NCI-H460 (cell line): ENCODE results near the gene AKAP10. TPM values are rescaled to one million over a fixed set of nuclear protein-coding genes. Genes with fewer than 3 reads are reported as not detected.
"Not testable (repeated sequence)": the region's sequence is repeated elsewhere in the genome, so short reads cannot be mapped to it uniquely, and the experiment has no call there.

Experiments used
- DNase-seq: peaks from one replicate; pipeline ENCODE4 v3.0.0-alpha.2; 2016; ENCODE audit warnings: low read depth; ENCODE audit errors: extremely low read depth
- total RNA-seq: library from RNA; depleted of rRNA; stranded (reverse); fragments of >200 nt; shearing (Covaris generic); gene quantifications from 2 replicates; pipeline ENCODE4 v1.2.3, GENCODE V29; 2014

The AKAP10 gene
- total RNA-seq, 1 experiment from 2014 or later, result 32.0 TPM

DNA sequence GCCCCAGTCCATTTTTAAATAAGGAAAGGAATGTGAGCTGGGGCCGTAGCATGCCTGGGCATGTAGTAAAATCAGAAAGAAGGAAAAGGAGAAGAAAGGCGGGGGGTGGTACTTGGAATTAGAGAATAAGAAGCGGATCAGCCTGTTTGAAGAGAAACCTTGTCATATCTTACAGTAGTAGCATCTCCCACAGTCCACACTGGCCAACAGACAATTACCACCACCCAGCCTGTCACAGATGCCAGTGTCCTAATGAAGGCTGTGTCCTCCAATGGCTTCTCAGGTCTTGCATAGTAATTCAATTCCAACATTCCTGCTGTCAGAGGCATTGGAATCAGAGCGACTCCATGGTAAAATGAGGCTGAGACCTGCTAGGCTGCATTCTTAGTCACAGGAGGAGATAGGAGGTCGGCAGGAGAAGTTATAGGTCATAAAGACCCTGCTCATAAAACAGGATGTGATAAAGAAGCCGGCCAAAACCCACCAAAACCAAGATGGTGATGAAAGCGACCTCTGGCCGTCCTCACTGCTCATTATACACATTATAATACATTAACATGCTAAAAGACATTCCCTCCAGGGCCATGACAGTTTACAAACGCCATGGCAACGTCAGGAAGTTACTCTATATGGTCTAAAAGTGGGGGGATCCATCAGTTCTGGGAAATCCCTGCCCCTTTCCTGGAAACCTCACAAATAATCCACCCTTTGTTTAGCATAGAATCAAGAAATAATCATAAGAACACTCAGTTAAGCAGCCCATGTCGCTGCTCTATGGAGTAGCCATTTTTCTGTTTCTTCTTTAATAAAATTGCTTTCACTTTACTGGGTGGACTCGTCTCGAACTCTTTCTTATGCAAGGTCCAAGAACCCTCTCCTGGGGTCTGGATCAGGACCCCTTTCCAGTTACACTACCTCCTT is 9.6 kb upstream of the AKAP10 start:
- DNase-seq, result no peak

DNA sequence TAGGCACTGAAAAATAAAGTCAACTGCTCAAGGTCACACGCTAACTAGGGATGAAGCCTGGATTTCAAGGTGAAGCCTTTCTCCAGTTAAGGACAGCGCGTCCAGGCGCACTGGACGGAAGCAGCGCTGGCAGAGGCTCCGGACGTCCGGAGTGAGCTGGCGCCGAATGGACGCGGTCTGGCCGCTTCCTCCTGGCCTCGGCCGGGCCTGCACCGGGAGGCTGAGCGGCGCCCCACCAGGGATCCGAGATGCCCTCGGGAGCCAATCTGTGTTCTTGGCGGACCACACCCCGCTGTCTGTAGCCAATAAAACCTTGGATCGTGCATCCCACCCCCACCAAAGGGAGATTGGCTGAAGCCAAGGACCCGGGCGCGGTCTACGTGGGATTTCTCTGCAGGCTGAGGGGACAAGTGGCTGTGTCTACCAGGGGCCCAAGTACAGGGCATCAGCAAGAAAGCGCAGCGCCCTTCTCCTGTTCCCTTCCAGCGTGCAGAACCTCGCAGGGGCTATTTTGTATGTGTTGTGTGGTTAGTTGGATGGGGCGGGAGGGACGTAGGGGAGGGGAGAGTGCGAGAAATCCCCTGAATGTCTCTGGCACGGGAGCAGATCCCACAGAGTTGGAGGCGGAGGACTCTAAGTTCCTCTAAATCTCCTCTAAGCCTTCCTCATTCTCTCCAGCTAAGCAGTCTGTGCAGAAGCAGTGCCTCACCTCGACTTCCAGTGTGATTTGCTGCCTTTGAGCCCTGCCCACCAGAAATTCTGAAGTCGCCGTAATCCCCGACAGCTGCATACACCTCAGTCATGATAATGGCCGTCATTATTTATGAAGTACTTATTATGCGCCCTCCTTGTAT is 2.5 kb upstream of the AKAP10 start:
- no peak for DNase-seq

GRCh38 chr17:19978805-19979211 is 1.2 kb upstream of the AKAP10 start:
- DNase-seq, result no peak

DNA sequence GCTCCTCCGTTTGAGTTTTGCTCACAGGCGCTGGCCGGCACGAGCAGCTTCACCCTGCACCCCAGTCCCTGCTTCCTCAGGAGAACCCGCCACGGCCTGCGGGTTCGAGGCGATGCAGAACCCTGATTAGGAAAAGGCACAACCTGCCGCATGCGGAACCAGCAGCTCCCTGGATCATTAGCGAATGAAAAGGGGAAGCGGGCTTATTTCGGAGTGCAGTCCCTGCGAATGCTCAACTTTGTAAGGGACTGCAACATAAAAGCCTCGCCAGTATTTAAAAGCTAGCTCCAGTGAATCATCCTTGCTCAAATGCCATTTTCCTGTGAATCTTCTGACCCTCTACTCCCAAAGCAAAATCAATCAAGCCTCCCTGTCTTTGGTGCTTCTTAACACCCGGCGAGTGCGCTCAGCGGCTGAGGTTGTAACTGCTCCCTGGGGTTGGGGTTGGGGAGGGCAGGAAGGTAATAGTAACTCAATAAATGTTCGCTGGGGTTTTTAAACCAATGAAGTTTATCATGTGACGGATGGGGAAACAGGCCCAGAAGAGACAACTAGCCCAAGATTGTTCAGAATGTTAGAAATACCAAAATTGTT is 678 bp upstream of the AKAP10 start:
- DNase-seq, result no peak

GRCh38 chr17:19975601-19976000 is 2.0 kb downstream of the AKAP10 start:
- no peak for DNase-seq

DNA sequence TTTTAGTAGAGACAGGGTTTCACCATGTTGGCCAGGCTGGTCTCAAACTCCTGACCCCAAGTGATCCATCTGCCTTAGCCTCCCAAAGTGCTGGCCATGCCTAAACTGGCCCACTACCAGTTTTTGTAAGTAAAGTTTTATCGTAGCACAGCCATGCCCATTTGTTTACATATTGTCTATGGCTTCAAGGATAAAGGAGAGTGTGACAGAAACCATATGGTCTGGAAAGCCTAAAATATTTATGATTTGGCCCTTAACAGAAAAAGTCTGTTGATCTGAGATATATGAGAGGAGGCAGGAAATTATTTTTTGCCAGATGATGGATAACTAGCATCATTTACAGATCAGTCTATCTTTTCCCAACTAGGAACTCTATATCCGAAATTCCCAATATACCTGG is 4.5 kb downstream of the AKAP10 start:
- no peak for DNase-seq

GRCh38 chr17:19962954-19963353 is 14.7 kb downstream of the AKAP10 start:
- DNase-seq, result not testable (repeated sequence)

DNA sequence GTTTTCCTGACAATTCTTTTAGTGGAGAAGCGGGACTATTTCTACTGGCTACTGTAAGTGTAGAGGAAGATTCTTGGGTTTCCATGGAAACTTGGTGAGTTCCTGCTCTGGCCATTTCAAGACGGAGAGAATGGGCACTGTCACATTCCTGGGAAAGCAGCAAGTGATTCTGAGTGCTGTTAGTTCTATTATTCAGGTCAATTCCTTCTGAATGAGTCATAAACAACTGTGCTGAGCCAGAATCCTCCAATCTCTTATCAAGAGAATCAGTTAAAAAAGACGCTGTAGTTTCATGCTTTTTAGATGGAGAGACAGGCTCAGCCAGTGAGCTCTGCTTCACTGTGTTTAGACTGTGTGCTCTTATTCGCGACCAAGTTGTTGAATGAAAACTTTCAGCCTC is 19.6 kb downstream of the AKAP10 start:
- DNase-seq, result peak; percentile 41

DNA sequence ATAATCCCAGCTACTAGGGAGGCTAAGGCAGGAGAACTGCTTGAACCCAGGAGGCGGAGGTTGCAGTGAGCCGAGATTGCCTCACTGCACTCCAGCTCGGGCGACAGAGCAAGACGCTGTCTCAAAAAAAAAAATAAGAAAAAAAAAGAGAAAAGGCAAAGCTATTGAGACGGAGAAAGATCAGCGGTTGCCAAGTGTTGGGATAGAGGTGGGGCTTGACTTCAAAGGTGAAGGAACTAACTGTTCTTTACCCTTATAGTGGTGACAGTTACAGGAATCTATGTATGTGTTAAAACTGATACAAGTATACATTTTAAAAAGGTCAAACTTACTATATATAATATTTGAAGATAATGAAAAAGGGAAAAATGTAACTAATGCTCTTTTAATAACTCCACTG is 22.5 kb downstream of the AKAP10 start:
- DNase-seq, result no peak

DNA sequence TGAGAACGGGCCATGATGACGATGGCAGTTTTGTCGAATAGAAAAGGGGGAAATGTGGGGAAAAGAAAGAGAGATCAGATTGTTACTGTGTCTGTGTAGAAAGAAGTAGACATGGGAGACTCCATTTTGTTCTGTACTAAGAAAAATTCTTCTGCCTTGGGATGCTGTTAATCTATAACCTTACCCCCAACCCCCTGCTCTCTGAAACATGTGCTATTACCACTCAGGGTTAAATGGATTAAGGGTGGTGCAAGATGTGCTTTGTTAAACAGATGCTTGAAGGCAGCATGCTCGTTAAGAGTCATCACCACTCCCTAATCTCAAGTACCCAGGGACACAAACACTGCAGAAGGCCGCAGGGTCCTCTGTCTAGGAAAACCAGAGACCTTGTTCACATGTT is 26.2 kb downstream of the AKAP10 start:
- DNase-seq, result not testable (repeated sequence)

DNA sequence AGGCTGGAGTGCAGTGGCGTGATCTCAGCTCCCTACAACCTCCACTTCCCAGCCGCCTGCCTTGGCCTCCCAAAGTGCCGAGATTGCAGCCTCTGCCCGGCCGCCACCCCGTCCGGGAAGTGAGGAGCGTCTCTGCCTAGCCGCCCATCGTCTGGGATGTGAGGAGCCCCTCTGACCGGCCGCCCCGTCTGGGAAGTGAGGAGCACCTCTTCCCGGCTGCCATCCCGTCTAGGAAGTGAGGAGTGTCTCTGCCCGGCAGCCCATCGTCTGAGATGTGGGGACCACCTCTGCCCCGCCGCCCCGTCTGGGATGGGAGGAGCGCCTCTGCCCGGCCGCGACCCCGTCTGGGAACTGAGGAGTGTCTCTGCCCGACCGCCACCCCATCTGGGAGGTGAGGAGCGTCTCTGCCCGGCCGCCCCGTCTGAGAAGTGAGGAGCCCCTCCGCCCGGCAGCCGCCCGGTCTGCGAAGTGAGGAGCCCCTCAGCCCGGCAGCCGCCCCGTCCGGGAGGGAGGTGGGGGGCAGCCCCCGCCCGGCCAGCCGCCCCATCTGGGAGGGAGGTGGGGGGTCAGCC is 26.9 kb downstream of the AKAP10 start:
- DNase-seq, result not testable (repeated sequence)

- DNase-seq, result no peak
Measured at GRCh38 chr17:19948116-19948943, 29.3 kb downstream of the AKAP10 start.

- DNase-seq, result no peak
Measured at GRCh38 chr17:19946921-19947320, 30.7 kb downstream of the AKAP10 start.

- DNase-seq, result no peak
Measured at GRCh38 chr17:19945009-19945626, 32.5 kb downstream of the AKAP10 start.

DNA sequence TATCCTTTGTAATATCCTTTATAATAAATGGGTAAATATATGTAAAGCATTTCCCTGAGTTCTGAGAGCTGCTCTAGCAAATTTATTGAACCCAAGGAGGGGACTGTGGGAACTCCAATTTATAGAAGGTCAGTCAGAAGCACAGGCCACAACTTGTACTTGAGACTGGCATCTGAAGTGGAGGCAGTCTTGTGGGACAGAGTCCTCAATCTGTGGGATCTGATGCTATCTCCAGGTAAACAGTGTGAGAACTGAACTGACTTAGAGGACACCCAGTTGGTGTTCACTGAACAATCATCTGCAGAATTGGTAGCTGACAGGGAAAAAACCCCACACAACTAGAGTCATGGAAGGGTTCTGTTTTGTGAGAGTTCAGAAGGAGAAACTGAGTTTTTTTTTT is 34.0 kb downstream of the AKAP10 start:
- no peak for DNase-seq

- no peak for DNase-seq
Measured at GRCh38 chr17:19943026-19943425, 34.6 kb downstream of the AKAP10 start.

GRCh38 chr17:19940722-19941464 is 36.7 kb downstream of the AKAP10 start:
- no peak for DNase-seq

DNA sequence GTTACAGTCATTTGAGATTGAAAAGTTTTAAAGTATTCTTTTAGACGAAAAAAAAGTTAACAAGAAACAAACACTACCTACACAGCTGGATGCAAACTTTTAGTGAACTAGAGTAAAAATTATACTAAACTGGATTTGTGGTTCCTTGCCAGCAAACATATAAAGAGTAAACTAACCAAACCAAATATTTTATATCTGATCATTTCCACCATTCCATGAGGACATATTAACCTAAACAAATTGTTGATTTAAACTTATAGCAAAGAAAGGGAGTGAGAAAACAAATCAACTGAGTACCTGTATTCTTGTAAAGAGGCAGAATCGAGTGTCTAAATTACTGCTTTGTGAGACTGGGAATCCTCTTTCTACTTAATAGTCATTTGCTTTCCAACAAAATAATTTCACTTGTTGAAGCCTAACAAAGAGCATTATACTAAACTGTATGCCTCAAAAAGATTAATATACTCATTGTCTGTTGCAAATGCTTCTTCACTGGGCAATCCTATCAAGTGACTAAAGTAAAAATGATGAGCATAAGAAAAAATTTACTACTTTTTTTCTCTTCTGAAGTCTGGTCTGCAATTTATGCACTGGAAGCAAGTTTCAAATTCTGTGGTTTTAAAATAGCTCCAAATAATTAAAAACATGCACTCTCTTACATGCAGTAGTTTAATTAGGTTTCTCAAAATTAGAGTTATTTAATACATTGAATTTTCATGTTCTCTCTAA is 37.5 kb downstream of the AKAP10 start:
- no peak for DNase-seq
